ENCODE measurements around the gene ASPN. TPM values are rescaled to one million over a fixed set of nuclear protein-coding genes. Genes with fewer than 3 reads are reported as not detected.

Gene ASPN
- total RNA-seq, 2 experiments from 2014 or later = not detected

- DNase-seq = peak; percentile 7
- no peaks in the 10 kb centered on the region for H3K27me3 Mint-ChIP-seq (ENCODE audit: low read depth)
- intact Hi-C loops (cut with micrococcal nuclease) = no loop called here
- no peaks in the 10 kb centered on the region for H3K4me1 Mint-ChIP-seq (ENCODE audit: low read depth)
- no peak overlapping the region for H3K27ac Mint-ChIP-seq
- no peaks in the 10 kb centered on the region for H3K36me3 Mint-ChIP-seq (ENCODE audit: low read depth)
- peaks cover 3% of the 10 kb centered on the region for H3K9me3 Mint-ChIP-seq
- CTCF ChIA-PET = interaction anchor here (1.6 kb wide), 1 partner anchor 317 kb away, joined by 4 read pairs; no protein-coding TSS in a partner anchor
- no peak overlapping the region for H3K4me3 Mint-ChIP-seq
These were observed 27.1 kb downstream of the ASPN start for GRCh38 chr9:92455217-92455616.

- CTCF ChIA-PET = interaction anchor here (0.7 kb wide), 1 partner anchor 9 kb away, joined by 4 read pairs; no protein-coding TSS in a partner anchor
- Mint-ChIP-seq H3K9me3 (peaks cover 3% of the 10 kb centered on the region), H3K4me1 (ENCODE audit: low read depth) (no peaks in the 10 kb centered on the region), H3K27ac (no peak overlapping the region), H3K27me3 (ENCODE audit: low read depth) (no peaks in the 10 kb centered on the region), H3K36me3 (ENCODE audit: low read depth) (no peaks in the 10 kb centered on the region), H3K4me3 (no peak overlapping the region)
- no peak for DNase-seq
- intact Hi-C loops (cut with micrococcal nuclease) = no loop called here
These were observed 35.8 kb downstream of the ASPN start for GRCh38 chr9:92446536-92446935.

DNA sequence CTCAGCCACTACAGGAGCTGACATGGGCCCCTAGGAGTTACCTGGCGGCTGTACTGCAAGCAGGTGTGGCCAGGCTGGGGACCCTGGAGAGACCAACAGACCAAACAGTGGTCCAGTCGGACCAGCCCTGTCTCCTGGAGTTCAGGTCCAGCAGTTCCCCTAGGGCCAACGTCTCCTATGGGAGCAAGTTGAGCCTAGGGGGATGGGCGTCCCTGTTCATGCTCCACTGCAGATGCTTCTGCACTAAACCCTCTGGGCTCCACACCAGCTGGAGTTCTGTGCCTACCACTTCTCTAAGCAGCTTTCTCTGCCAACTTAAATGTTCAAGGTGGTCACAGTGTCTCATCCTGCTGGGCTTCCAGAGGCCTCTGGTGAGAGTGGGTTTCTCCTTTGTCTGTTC lies 37.5 kb downstream of the ASPN start:
- peaks cover 4% of the 10 kb centered on the region for H3K4me1 Mint-ChIP-seq (ENCODE audit: low read depth)
- CTCF ChIA-PET = interaction anchor here (1.1 kb wide), 1 partner anchor 19 kb away, joined by 5 read pairs; no protein-coding TSS in a partner anchor
- intact Hi-C loops (cut with micrococcal nuclease) = no loop called here

DNA sequence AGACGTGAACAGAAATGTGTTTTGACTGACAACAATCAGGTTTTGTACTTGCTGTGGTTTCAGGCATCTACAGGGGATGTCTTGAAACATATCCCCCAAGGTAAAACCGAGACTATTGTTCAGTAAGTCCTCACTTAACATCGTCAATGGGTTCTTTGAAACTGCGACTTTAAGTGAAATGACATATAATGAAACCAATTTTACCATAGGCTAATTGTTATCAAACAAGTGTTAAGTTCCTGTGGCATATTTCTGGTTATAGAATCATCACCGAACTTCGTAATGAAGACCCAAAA lies 41.6 kb downstream of the ASPN start:
- no peak overlapping the region for H3K27ac Mint-ChIP-seq
- no peaks in the 10 kb centered on the region for H3K36me3 Mint-ChIP-seq (ENCODE audit: low read depth)
- peaks cover 4% of the 10 kb centered on the region for H3K4me1 Mint-ChIP-seq (ENCODE audit: low read depth)
- no peaks in the 10 kb centered on the region for H3K9me3 Mint-ChIP-seq
- H3K27me3 Mint-ChIP-seq (ENCODE audit: low read depth) = no peaks in the 10 kb centered on the region
- CTCF ChIA-PET = interaction anchor here (0.6 to 2.5 kb wide), 2 partner anchors 194 to 301 kb away, joined by 3 to 17 read pairs; no protein-coding TSS in a partner anchor
- intact Hi-C loops (cut with micrococcal nuclease) = no loop called here
- no peak overlapping the region for H3K4me3 Mint-ChIP-seq
- DNase-seq = no peak

More for the DNA sequence above, 37.5 kb downstream of the ASPN start:
- no peak for DNase-seq
- no peak overlapping the region for H3K27ac Mint-ChIP-seq
- no peaks in the 10 kb centered on the region for H3K27me3 Mint-ChIP-seq (ENCODE audit: low read depth)
- H3K9me3 Mint-ChIP-seq = no peaks in the 10 kb centered on the region
- no peaks in the 10 kb centered on the region for H3K36me3 Mint-ChIP-seq (ENCODE audit: low read depth)
- no peak overlapping the region for H3K4me3 Mint-ChIP-seq

- H3K36me3 Mint-ChIP-seq (ENCODE audit: low read depth) = no peaks in the 10 kb centered on the region
- no peaks in the 10 kb centered on the region for H3K9me3 Mint-ChIP-seq
- H3K27me3 Mint-ChIP-seq (ENCODE audit: low read depth) = no peaks in the 10 kb centered on the region
- H3K4me3 Mint-ChIP-seq = no peak overlapping the region
- intact Hi-C loops (cut with micrococcal nuclease) = loop anchor here (1.0 kb wide), 1 partner anchor 300 kb away; no protein-coding TSS in a partner anchor
- H3K4me1 Mint-ChIP-seq (ENCODE audit: low read depth) = peaks cover 4% of the 10 kb centered on the region
- no peak for DNase-seq
- H3K27ac Mint-ChIP-seq = no peak overlapping the region
- CTCF ChIA-PET = interaction anchor here (0.6 to 2.5 kb wide), 2 partner anchors 194 to 301 kb away, joined by 3 to 17 read pairs; no protein-coding TSS in a partner anchor
These were observed 42.2 kb downstream of the ASPN start for GRCh38 chr9:92439921-92440750.

GRCh38 chr9:92438900-92439526 lies 43.3 kb downstream of the ASPN start:
- Mint-ChIP-seq H3K4me3 (no peak overlapping the region), H3K36me3 (ENCODE audit: low read depth) (no peaks in the 10 kb centered on the region), H3K9me3 (no peaks in the 10 kb centered on the region), H3K27ac (no peak overlapping the region), H3K27me3 (ENCODE audit: low read depth) (no peaks in the 10 kb centered on the region), H3K4me1 (ENCODE audit: low read depth) (peaks cover 4% of the 10 kb centered on the region)
- intact Hi-C loops (cut with micrococcal nuclease) = loop anchor here (1.0 kb wide), 1 partner anchor 299 kb away; no protein-coding TSS in a partner anchor
- CTCF ChIA-PET = interaction anchor here (2.5 kb wide), 1 partner anchor 300 kb away, joined by 17 read pairs; no protein-coding TSS in a partner anchor
- no peak for DNase-seq

DNA sequence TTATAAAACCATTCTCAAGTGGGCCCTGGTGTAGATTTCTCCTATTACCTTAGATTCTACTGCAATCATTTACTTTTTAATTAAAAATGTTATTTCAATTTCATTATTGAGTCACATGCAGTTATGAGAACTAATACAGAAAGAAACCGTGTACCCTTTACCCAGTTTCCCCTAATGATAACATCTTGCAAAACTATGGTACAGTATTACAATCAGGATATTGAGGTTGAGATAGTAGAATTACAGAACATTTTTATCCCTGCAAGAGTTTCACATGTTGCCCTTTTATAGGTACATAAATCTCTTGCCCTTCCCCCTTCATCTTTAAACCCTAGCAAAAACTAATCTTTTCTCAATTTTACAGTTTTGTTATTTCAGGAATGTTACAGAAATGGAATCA lies 47.0 kb downstream of the ASPN start:
- no peaks in the 10 kb centered on the region for H3K27me3 Mint-ChIP-seq (ENCODE audit: low read depth)
- H3K4me1 Mint-ChIP-seq (ENCODE audit: low read depth) = no peaks in the 10 kb centered on the region
- no peak overlapping the region for H3K27ac Mint-ChIP-seq
- H3K9me3 Mint-ChIP-seq = no peaks in the 10 kb centered on the region
- CTCF ChIA-PET = no interaction called here
- H3K36me3 Mint-ChIP-seq (ENCODE audit: low read depth) = no peaks in the 10 kb centered on the region
- intact Hi-C loops (cut with micrococcal nuclease) = no loop called here
- DNase-seq = no peak
- no peak overlapping the region for H3K4me3 Mint-ChIP-seq

DNA sequence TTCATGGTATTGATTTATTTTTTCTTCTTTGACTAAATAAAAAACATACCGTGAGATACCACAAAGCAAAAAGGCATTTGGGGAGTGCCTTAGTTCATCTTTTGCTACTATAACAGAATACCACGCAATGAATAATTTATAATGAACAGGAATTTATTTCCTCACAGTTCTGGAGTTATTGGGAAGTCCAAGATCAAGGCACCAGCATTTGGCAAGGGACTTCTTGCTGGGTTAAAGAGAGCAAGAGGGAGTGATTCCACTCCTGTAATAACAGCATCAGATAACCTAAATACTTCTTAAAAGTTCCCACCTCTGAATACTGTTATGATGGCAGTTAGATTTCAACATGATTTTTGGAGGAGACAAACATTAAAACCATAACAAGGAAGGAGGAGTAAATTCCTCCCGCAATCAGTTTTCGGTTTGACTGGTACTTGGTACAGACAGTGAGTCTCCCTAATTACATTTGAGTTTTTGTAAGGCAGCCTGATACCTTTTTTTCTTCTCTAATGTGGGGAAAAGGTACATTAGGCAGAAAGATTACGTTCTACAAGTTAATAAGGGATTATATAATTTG lies 49.2 kb downstream of the ASPN start:
- H3K4me3 Mint-ChIP-seq = no peak overlapping the region
- intact Hi-C loops (cut with micrococcal nuclease) = no loop called here
- no peaks in the 10 kb centered on the region for H3K27me3 Mint-ChIP-seq (ENCODE audit: low read depth)
- no peaks in the 10 kb centered on the region for H3K9me3 Mint-ChIP-seq
- no peak for DNase-seq
- H3K27ac Mint-ChIP-seq = no peak overlapping the region
- H3K4me1 Mint-ChIP-seq (ENCODE audit: low read depth) = no peaks in the 10 kb centered on the region
- CTCF ChIA-PET = no interaction called here
- no peaks in the 10 kb centered on the region for H3K36me3 Mint-ChIP-seq (ENCODE audit: low read depth)

DNA sequence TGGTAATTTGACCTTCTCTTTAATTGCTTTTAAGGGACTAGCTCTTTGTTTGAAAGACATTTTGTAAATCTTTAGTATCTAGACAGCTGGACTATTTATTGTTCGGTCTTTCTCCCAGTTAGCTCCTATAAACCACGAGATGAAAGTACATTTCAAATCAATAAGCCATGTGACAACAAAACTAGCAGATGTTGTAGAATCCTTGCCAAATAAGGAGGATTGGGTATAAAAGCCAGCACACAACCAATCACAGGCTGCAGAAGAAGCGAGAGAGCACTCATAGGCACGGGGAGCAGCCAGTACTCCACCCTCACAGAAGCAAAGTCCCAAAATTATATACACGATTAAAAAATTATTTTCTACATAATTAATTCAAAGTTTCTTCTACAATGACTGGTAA lies 50.0 kb downstream of the ASPN start:
- no peak for DNase-seq
- no peaks in the 10 kb centered on the region for H3K4me1 Mint-ChIP-seq (ENCODE audit: low read depth)
- no peak overlapping the region for H3K27ac Mint-ChIP-seq
- no peaks in the 10 kb centered on the region for H3K36me3 Mint-ChIP-seq (ENCODE audit: low read depth)
- H3K27me3 Mint-ChIP-seq (ENCODE audit: low read depth) = no peaks in the 10 kb centered on the region
- no peaks in the 10 kb centered on the region for H3K9me3 Mint-ChIP-seq
- no peak overlapping the region for H3K4me3 Mint-ChIP-seq
- CTCF ChIA-PET = no interaction called here
- intact Hi-C loops (cut with micrococcal nuclease) = no loop called here

GRCh38 chr9:92429836-92430235 lies 52.5 kb downstream of the ASPN start:
- H3K9me3 Mint-ChIP-seq = no peaks in the 10 kb centered on the region
- no peak overlapping the region for H3K4me3 Mint-ChIP-seq
- DNase-seq = no peak
- CTCF ChIA-PET = no interaction called here
- intact Hi-C loops (cut with micrococcal nuclease) = no loop called here
- H3K4me1 Mint-ChIP-seq (ENCODE audit: low read depth) = no peaks in the 10 kb centered on the region
- H3K27me3 Mint-ChIP-seq (ENCODE audit: low read depth) = no peaks in the 10 kb centered on the region
- no peaks in the 10 kb centered on the region for H3K36me3 Mint-ChIP-seq (ENCODE audit: low read depth)
- no peak overlapping the region for H3K27ac Mint-ChIP-seq

GRCh38 chr9:92426501-92427145 lies 55.7 kb downstream of the ASPN start:
- Mint-ChIP-seq H3K36me3 (ENCODE audit: low read depth) (no peaks in the 10 kb centered on the region), H3K9me3 (no peaks in the 10 kb centered on the region), H3K4me3 (no peak overlapping the region), H3K4me1 (ENCODE audit: low read depth) (no peaks in the 10 kb centered on the region), H3K27me3 (ENCODE audit: low read depth) (no peaks in the 10 kb centered on the region), H3K27ac (no peak overlapping the region)
- CTCF ChIA-PET = no interaction called here
- intact Hi-C loops (cut with micrococcal nuclease) = no loop called here
- DNase-seq = no peak

- no peak overlapping the region for H3K4me3 Mint-ChIP-seq
- intact Hi-C loops (cut with micrococcal nuclease) = no loop called here
- H3K27ac Mint-ChIP-seq = no peak overlapping the region
- DNase-seq = no peak
- no peaks in the 10 kb centered on the region for H3K9me3 Mint-ChIP-seq
- H3K27me3 Mint-ChIP-seq (ENCODE audit: low read depth) = no peaks in the 10 kb centered on the region
- no peaks in the 10 kb centered on the region for H3K36me3 Mint-ChIP-seq (ENCODE audit: low read depth)
- CTCF ChIA-PET = interaction anchor here (0.6 kb wide), 1 partner anchor 10 kb away, joined by 3 read pairs; no protein-coding TSS in a partner anchor
- H3K4me1 Mint-ChIP-seq (ENCODE audit: low read depth) = no peaks in the 10 kb centered on the region
These were observed 56.8 kb downstream of the ASPN start for GRCh38 chr9:92425474-92425873.
